Erythroblast (primary cell): Measurements from ENCODE around the gene PDXP.

ENCODE experiments used
- GATA1 ChIP-seq: IDR thresholded peaks from 2 replicates; pipeline ENCODE4 v1.6.1; 2011; ENCODE audit warnings: low read depth, mild to moderate bottlenecking, control low read depth, low read length, moderate library complexity
- POLR2A ChIP-seq: IDR thresholded peaks from 2 replicates; pipeline ENCODE4 v1.6.1; 2011; ENCODE audit warnings: mild to moderate bottlenecking, low read length

DNA sequence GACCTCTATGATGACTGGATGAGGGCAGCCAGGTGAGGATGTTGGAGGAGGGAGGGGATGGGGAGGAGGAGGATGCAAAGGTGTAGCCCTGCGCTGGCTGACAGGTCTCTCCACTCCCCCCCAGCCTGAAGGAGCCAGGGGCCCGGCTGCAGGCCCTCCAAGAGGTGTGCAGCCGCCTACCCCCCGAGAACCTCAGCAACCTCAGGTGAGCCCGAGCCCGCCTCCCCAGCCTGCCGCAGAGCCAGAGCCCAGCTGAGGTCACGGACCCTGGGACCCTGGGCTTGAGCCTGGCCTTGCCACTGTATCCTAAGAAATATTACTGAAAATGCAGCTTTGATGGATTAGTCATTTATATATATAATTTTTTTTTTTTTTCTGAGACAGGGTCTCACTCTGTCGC, 11.2 kb upstream of the PDXP start:
- TF ChIP-seq POLR2A, result no peak
- TF ChIP-seq GATA1, result no peak
